Measurements from ENCODE around the gene TMIE.

The TMIE gene

DNA sequence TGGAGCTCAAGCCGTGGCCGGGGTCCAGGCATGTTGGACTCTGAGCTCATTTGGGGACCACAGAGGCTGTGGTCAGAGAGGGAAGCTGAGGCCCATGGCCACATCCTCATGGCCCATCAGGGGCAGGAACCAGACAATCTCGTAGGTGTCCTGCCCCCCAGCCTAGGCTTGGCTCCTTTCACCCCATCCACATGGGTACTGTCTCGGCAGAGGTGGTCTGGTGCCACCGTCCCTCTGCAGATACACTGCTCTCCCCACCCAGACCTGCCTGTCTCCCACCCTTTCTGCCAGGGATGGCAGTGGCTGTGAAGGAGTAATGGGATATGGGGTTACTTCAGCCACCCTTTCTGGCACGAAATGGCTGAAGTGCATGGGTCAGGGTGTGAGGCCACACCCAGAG lies 8.5 kb downstream of the TMIE start:
- no peak for DNase-seq

DNA sequence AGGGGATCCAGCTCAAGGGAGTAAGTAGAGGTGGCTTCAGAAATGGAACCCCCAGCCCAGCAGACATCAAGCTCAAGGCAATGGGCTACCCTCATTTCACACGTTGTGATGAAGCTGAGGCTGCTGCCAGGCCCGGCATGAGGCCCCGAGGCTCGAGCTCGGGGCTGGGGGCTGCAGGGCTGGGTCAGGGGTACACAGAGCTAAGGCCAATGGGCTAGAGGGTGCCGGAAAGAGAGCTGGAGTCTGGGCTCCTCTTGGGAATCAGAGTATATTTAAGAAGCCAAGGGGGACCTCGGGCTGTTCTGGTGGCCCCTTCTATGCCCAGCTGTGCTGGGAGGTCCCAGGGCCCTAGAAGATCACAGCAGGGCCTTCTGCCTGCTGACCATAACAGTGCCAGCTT lies 9.0 kb downstream of the TMIE start:
- no peak for DNase-seq

DNA sequence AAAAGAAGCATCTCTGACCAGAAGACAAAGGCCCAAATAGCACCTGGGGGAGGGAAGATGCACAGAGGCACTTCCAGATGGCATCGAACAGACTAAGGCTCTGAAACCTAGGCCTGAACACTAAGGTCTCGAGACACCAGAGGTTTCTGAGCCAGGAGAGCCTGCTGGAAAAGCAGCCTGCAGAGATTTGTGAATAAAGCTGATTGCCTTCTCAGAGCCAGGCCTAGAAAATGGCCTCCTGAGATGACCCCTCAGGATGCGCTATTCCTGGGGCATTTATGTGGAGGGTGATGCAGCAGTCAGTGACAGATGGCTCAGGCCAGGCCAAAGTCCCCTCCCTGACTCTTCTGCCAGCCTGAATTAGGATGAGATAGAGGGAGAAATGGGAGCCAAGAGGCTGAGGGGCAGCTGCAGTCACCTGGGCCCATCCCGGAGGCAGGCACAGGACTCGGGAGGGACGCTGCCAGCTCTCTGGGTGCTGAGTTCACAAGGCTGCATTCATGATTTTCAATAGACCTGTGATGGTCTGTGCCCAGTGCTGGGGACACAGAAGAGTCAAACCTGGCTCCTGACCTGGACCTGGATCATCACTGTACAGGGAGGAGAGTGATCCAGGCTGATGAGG lies 9.6 kb downstream of the TMIE start:
- no peak for DNase-seq

DNA sequence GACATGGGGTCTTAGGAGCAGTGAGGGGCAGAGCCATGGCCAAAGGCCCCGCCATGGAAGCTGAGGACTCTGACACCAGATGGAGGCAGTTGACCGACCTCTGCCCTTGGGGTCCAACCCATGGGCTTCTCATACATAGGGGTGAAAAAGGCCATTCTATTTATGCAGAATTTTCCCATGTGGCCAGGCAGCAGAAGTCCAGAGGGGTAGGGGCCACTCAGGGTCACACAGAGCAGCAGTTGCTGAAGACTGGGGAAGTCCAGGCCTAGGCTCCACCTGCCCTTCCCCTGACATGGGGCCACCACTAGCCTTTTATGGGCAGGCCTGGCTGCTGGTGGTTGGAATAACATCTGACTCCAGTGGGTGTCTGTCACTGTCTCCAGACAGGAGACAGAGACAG lies 10.1 kb downstream of the TMIE start:
- no peak for DNase-seq

DNA sequence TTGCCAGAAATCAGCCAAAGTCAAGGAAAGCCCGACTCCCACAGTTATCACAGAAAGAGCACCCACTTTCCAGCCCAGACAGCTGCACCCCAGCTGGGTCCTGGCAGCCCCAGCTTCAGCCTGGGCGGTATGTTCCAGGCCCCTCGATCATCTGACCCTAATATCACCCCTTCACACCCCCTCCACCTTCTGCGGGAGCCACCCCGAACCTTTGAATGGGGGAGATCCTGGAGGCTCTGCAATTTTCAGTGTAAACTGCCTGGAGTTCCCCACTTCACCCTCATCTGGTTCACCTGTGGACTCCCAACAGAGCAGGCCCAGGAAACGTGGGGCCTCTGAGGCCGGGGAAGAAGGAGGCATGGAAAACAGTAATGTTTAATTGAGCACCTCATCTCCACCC lies 10.6 kb downstream of the TMIE start:
- DNase-seq = no peak

DNA sequence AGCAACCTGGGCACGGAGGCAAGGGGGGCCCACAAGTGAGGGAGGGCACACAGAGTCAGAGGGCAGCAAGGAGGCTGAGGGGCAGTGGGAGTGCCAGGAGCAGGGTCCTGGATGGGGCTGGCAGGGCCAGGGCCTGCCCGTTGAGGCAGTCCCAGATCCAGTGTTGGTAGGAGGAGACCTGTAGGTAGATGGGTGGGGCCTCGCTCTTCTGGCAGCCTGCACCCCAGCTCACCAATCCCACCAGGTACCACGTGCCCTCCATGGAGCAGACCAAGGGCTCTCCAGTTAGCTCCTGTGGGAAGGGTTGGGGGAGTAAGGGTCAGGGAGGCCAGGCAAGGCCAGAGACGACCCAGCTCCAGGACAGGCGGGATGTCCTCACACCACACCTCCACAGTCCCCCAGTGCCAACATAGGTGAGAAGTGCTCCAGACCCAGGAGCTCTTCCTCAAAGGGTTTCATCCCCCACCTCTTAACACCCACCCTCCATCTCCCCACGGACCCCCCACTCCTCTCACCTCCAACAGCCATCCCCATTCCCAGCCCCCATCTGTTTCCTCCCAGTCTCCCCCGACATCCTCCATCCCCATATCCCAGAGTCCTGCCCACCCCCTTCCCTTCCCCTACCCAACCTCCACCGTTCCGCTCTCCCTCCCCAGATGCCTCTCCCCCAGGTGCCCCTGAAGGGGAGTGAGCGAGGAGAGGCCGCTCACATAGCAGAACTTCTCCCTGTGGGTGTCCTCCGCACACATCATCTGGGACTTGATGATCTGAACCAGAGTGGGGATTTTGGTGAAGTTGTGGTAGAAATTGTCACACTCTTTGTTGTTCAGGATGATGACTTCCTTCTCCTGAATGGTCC lies 11.2 kb downstream of the TMIE start:
- no peak for DNase-seq

DNA sequence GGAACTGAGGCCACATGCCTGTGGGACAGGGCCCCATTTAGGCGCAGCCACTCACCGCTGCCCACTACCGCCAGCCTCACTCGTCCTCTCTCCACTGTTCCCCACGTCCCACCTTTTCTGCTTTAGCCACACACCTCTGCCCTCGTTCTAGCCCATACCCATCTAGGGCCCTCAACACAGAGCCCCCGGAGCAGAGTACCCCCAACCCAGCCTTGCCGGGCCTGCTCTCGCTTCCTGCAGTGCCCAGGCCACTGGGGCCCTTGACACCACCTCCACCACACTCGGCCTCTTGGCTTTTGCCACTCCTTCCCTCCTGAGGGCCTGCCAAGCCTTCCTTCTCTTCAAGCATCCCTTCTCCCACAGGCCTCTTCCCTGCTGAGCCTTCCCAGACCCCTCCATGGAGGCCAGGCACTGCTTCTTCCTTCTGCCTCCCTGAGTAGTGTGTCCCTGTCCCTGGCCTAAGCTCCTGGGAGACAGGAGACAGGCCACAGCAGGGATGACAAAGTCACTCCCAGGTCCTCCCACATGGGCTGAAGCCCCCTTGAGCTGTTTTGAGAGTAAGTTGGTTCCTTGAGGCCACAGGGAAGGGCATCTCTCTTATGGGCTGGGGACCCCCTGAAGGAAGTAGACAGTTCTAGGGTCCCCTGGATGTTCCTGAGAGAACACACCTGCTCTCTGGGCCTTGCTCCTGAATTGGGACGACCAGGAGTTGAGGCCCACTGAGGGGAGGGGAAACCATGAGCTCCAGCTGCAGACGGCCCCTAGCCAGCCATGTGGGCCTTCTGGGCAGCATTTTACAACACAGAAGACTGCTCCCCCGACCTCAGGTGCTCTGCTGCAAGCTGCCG lies 12.1 kb downstream of the TMIE start:
- no peak for DNase-seq

DNA sequence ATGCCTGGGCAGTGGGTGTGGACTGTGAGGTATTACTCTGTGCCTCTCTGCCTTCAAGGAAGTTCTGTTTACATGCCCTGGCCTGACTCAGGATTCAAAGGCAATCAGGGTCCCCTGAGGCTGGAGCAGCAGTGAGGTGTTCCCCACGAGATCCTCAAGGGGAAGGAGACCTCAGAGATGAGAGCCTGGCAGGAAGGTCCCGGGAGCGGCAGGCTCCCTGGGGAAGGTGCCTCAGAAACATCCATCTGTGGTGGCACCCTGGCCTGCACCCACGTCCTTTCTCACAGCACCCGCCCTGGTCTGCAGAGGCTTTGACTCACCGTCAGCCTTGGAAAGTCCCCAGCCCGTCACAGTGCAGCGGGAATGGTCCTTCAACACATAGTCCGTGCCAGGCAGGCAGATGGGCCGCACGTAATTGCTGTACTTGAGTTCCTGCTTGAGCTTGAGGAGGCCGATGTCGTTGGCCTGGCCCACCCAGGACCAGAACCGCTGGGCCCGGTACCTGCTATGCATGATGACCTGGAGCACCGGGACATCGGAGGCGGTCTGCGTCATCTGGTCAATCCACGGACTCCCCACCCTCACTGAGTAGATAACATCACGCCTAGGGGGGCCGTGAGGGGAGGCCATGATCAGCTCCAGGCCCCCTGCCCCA lies 12.8 kb downstream of the TMIE start:
- DNase-seq = no peak

DNA sequence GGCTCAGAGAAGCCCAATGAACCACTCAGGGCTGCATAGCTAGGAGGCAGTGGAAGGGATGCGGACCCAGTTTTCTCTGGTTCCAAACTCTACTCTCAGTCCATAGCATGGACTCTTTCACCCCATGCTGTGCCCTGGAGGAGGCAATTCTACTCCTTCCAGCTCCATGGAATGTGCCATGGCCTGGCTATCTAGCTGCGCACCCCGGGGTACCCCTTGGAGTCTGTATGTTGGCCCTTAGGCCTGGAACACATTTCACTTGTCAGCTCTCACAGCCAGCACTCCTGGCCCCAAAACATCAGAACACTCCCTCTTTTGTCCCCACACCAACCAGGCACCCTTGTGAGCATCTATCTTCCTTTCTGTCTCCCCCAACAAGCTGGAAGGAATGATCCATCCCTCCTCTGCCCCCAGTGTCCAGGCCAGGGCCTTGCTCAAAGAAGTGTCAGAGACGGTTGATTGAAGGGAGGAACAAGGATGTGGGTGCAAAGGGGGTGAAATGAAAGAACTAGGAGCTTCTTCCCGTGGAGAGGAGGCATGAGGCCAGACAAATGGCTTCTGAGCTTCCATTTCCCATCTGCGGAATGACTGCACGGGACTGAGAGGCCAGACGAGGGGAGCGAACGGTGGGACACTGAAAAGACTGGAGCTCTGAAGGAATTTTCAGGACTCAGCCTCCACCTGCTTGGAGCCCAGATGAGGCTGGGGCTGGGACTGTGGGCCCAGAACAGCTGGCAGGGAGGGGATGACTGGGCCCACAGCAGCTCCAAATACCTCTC lies 13.7 kb downstream of the TMIE start:
- DNase-seq = no peak

DNA sequence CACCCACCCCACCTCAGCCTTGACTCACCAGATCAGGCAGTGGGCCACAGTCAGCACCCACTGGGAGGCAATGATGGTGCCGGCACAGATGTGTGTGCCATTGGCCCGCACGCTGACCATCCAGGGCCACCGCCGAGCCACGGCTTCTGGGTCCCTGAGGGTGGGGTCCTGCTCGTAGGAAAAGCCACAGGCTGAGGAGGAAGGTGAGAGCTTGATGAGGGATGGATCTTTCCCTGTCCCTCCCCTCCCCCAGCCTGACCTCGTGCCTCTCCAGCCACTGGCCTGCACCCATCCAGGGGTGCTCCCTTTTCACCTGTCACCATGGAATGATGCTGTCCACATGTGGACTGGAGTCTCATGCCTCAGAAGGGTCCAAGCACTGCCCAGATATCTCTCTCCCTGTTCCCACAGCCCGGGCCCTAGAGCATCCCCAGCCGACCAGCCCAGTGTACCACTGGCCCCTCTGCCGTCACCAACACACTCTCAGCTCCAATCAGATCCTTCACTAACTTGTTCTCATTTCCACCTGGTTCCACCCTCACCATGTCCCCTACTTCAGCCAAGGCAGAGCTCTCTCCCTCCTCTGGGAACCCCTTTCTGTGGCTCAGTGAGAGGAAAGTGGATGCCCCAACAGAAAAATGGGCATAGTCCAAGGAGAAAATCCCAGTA lies 14.4 kb downstream of the TMIE start:
- no peak for DNase-seq

DNA sequence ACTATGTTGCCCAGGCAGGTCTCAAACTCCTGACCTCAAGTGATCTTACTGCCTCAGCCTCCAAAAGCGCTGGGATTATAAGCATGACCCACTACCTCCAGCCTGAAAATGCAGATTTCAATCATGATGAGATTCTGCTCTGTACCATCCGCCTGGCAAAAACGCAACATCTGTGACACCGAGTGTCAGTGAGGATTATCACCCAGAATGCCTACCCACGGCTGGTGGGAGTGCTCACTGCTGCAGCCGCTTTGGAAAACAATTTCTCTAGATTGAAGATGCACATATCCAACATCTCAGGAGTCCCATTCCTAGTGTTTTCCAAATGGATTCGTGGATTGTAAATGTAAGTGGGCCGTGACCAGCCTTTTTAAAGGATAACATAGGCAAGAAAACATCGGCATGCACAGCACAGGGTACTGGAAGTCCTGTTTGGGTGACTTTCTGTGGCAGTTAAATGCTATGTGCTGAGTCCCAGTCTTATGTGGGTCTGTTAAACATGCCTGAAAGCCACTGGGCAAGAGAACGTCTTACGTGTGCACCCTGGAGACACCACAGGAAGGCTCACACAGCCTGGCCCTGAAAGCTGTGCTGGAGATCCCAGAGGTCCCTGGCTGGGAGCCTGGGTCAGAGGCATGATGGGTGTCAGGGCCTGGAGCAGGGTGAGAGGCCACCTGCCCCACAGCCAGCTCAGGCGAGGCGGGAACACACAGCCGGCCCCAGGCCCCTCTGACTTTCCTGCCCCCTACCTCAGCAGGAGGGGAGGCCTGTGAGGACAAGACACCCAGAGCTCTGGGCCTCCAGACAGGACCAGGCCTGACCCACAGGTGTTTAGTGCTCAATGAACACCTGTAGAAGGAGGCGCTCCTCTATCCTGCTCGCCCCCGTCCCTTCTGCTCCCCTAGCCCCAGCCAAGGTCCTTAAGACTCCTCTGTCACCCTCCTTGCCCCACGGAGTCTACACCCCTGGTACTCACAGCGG lies 15.6 kb downstream of the TMIE start:
- no peak for DNase-seq

DNA sequence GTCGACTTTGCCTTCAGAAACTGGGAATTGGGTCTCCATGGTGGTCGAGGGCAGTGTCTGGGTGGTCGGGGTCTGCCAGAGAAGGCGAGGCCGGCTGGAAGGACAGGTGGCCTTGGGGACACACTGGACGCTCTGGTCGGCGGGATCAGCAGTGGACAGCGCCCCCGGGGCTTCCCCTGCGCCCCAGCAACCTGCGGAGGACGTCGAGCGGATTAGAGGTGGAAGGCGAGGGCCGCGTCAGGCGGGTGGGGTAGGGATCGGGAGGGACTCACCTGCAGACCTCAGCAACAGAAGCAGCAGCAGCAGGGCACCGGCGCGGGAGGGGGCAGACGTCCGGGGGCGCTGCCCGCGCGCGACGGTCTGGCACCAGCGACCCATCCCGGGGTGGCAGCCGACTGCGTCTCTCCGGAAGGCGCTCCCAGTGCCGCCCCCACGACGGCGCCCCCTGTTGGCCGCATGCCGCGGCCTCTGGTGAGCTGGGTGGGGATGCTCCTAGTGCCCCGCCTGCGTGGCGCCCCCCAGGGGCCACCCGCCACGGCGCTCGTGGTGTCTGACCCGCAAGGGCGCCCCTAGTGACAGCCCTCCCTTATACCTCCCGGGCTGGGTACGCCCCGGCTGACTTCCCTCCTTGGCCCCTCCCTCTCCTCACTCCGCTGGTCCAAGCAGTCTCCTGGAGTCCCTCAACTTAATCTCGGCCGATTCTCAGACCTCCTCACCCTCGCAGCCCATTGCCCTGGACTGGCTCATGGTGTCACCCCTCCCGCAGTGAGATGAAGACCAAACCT lies 16.4 kb downstream of the TMIE start, which contains the start of gene PRSS50:
Gene PRSS50 (minus strand): TSS at position 423 of the 785 bp plus-strand sequence. CDS start 45 bp downstream, at position 378.
- DNase-seq = no peak

DNA sequence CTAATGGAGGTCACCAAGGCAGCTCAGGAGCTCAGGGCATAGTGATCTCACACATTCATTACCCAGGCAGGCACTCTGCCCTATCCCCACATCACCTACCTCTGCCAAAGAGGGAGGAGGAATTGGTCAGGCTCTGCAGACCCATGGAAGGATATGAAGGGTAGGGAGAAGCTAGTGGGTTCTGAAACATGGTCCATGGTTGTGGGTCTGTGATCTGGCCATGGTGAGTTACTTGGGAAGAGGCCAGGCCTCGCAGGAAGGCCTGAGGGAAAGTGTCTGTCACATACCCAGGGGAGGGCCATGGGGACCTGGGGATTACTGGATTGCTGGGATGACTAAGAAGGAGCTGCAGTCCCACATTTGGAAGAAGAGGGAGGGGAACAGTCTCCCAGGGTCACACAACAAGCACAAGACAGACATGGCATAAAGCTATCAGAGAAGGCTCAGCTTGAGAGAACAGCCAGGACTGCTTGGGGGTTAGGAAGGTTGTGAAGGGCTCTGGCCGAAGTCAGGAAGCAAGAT lies 17.9 kb downstream of the TMIE start:
- DNase-seq = no peak

DNA sequence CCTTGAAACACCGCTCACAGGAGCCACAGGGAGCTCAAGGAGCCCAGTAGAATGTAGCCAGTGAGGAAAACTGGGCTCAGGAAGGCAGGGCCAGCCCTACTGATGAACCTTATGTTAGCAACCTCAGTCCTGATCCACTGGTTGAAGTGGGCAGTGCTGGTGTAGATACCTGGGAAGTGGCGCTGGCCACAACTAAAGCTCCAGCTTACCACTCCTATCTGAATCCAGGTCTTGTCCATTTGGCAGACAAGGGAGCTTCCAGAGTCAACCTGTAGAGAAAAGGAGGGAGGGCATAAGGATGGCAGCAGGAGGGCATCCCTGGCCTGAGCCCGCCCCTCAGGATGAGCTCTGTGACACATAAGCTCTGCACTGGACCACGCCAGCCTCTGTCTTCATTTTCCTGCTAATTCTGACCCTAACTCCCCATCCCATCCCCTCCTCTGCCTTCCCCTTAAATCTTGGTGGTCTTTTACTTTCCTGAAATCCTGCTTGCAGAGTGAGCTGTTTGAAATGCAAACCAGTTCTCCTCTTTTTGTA lies 18.6 kb downstream of the TMIE start:
- DNase-seq = no peak

DNA sequence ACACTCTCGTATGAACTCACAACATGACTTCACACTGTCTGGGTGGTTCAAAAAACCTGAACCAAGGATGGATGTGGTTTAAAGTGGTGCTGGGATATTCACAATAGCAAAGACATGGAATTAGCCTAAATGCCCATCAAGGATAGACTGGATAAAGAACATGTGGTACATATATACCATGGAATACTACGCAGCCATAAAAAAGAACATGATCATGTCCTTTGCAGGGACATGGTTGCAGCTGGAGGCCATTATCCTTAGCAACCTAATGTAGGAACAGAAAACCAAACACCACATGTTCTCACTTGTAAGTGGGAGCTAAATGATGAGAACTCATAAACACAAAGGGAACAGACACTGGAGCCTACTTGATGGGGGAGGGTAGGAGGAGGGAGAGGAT lies 19.8 kb downstream of the TMIE start:
- DNase-seq = no peak

DNA sequence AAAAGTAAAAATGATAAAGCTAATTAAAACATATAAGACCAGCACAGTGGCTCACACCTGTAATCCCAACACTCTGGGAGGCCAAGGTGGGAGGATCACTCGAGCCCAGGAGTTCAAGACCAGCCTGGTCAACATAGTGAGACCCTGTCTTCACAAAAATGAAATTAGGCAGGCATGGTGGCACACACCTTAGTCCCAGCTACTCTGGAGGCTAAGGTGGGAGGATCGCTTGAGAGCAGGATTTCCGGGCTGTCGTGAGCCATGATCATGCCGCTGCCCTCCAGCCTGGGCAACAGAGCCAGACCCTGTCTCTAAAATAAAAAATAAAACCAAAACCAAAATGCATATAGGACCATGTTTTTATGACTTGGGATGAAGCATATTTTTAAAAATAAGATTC lies 21.3 kb downstream of the TMIE start:
- DNase-seq = no peak

DNA sequence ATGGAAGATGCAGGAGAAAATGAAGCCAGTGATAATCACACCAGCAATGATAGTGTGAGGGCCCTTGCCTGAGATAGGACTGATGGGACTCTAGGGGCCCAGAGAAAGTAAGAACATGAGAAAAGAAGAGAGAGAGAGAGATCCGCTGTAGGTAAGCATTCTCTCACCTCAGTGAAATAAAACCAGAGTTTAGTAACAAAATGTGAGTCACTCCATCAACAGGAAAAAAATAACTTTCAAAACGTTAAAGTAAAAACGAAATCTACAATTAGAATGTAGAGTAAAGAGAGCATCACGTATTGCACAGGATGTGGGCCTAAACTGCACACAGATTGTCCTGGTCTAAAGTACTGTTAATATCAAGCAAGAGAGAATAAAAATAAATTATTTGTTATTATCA lies 23.2 kb downstream of the TMIE start:
- DNase-seq = no peak

DNA sequence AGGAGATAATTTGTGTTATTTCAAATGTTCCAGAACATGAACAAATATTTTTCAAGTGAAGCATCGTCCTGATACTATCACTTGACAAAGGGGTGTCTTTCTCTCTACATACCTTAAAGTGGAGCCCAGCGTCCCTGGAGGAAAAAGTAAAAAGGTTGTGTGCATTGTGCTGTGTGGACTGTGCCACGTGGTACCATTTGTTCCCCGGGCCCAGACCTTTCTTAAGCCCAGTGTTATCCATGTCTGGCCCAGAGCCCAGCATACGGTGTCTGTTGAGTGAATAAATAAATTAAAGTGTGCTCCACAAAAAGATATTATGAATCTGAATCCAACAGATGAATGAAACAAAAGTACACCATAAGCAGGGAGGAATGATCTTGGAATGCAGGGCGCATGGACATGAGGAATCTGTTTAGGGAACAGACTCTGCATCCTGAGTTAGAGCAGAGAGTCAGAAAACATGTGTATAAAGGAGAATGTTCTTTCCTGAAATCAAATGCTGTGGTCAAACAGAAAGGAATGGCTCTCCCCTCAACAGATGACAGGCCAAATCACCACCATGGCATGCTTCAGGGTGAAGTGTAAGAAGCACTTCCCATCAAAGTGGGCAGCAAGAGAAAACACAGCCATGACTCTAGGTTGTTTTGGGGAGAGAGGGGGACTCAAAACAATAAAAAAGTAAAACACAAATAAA lies 24.6 kb downstream of the TMIE start:
- no peak for DNase-seq

All from NCI-H446 treated with DMSO at 0.1 percent for 48 hours (cell line).